Endothelial cell of umbilical vein (primary cell): ENCODE results near the gene PLPP7. TPM values are rescaled to one million over a fixed set of nuclear protein-coding genes. Genes with fewer than 3 reads are reported as not detected.

Source experiments
- BruUV-seq: library from RNA; stranded (reverse); fragments of 400-500 nt; replicated peaks from 2 replicates; lab custom pipeline; 2021; lab: Mats Ljungman, UMichigan
- CTCF ChIA-PET: fragments of 300-600, 350-600 bp; sonication (Branson Sonifier 250); formaldehyde crosslinking; loops from one replicate; lab custom pipeline; 2021; ENCODE audit warnings: antibody characterized with exemption, inconsistent platforms; lab: Charles Lee
- POLR2A ChIA-PET: fragments of 300-600, 350-600 bp; sonication (Branson Sonifier 250); formaldehyde crosslinking; loops from one replicate; lab custom pipeline; 2021; ENCODE audit warnings: antibody characterized with exemption, inconsistent platforms; lab: Charles Lee
- DNase-seq: peaks from one replicate; pipeline ENCODE4 v3.0.0-alpha.2; 2011; ENCODE audit warnings: low read depth, low spot score
- FAIRE-seq: peaks from 2 replicates; lab custom pipeline; 2011; peaks lifted over from hg19 to GRCh38; lab: Jason Lieb, UNC
- H2AFZ ChIP-seq: 2 replicates; pipeline ENCODE4 v1.6.0; 2012; ENCODE audit warnings: low read depth, low read length, control low read depth, inconsistent platforms
- H3K27ac ChIP-seq: 2 replicates; pipeline ENCODE4 v1.5.1; 2011; ENCODE audit warnings: low read depth, mild to moderate bottlenecking, control low read depth, low read length, moderate library complexity; ENCODE audit not compliant: insufficient read depth
- H3K27me3 ChIP-seq, 2 experiments: 2 replicates each; pipeline versions ENCODE4 v1.6.0 to v1.6.1; 2011; ENCODE audit warnings: low read length in 2 of 2, mixed read lengths in 1 of 2; ENCODE audit not compliant: control insufficient read depth in 2 of 2, insufficient read depth in 2 of 2
- H3K36me3 ChIP-seq, 2 experiments: 2 replicates in 1 of 2; 3 replicates in 1 of 2; pipeline ENCODE4 v1.5.1; 2011; ENCODE audit warnings: low read length in 2 of 2, mild to moderate bottlenecking in 1 of 2, moderate library complexity in 1 of 2; ENCODE audit not compliant: control insufficient read depth in 2 of 2, insufficient read depth in 2 of 2; ENCODE audit errors: extremely low read depth in 1 of 2
- H3K4me1 ChIP-seq: 3 replicates; pipeline ENCODE4 v1.5.1; 2011; ENCODE audit warnings: mild to moderate bottlenecking, low read length; ENCODE audit not compliant: control insufficient read depth, insufficient read depth; ENCODE audit errors: extremely low read depth
- H3K4me2 ChIP-seq: 2 replicates; pipeline ENCODE4 v1.6.1; 2011; ENCODE audit warnings: low read length, control low read depth, mixed read lengths; ENCODE audit not compliant: insufficient read depth
- H3K4me3 ChIP-seq, 3 experiments: fragments of 200-600 bp in 1 of 3; sonication (generic), shearing (Covaris generic) in 1 of 3; replicated peaks in 1 of 3; 2 replicates each; pipeline ENCODE4 v1.5.1; 2011 to 2016; ENCODE audit warnings: control low read depth in 3 of 3, low read length in 3 of 3, mild to moderate bottlenecking in 2 of 3, inconsistent platforms in 1 of 3, low read depth in 1 of 3, moderate library complexity in 1 of 3; ENCODE audit not compliant: insufficient read depth in 1 of 3
- H3K79me2 ChIP-seq: 2 replicates; pipeline ENCODE4 v1.6.0; 2012; ENCODE audit warnings: low read length, inconsistent platforms; ENCODE audit not compliant: control insufficient read depth, insufficient read depth
- H3K9ac ChIP-seq: replicated peaks from 2 replicates; pipeline ENCODE3; 2011; ENCODE audit warnings: low read length, control low read depth; ENCODE audit not compliant: insufficient read depth; ENCODE audit errors: extremely low read depth
- H3K9me1 ChIP-seq: replicated peaks from 3 replicates; pipeline ENCODE4 v1.6.0; 2011; ENCODE audit warnings: mild to moderate bottlenecking, low read length; ENCODE audit not compliant: control insufficient read depth, insufficient read depth; ENCODE audit errors: extremely low read depth
- H3K9me3 ChIP-seq: replicated peaks from 2 replicates; pipeline ENCODE4 v1.5.1; 2012; ENCODE audit warnings: low read length, inconsistent platforms; ENCODE audit not compliant: control insufficient read depth, insufficient read depth
- H4K20me1 ChIP-seq: replicated peaks from 2 replicates; pipeline ENCODE3; 2011; ENCODE audit warnings: mild to moderate bottlenecking, low read length; ENCODE audit not compliant: control insufficient read depth, insufficient read depth; ENCODE audit errors: extremely low read depth
- CTCF ChIP-seq, 2 donors: IDR thresholded peaks; 1 replicate in 1 of 2; 2 replicates in 1 of 2; pipeline ENCODE4 v1.5.1; 2011; ENCODE audit warnings: low read length in 2 of 2, mild to moderate bottlenecking in 2 of 2, moderate library complexity in 2 of 2, control low read depth in 1 of 2, inconsistent platforms in 1 of 2, low read depth in 1 of 2; ENCODE audit not compliant: insufficient read depth in 1 of 2; ENCODE audit errors: extremely low read depth in 1 of 2
- EZH2 ChIP-seq: IDR thresholded peaks from 2 replicates; pipeline ENCODE4 v1.6.1; 2012; ENCODE audit warnings: borderline replicate concordance, low read depth, mild to moderate bottlenecking, moderate library complexity, low read length, inconsistent platforms; ENCODE audit not compliant: severe bottlenecking
- FOS ChIP-seq: IDR thresholded peaks from 2 replicates; pipeline ENCODE4 v1.6.1; 2011; ENCODE audit warnings: mild to moderate bottlenecking, low read length, moderate library complexity, borderline replicate concordance; ENCODE audit not compliant: insufficient read depth
- GATA2 ChIP-seq: IDR thresholded peaks from 2 replicates; pipeline ENCODE4 v1.7.0; 2011; ENCODE audit warnings: low read depth, mild to moderate bottlenecking, moderate library complexity, mixed read lengths, low read length; ENCODE audit not compliant: insufficient read length, insufficient read depth
- JUN ChIP-seq: IDR thresholded peaks from 2 replicates; pipeline ENCODE4 v1.6.1; 2011; ENCODE audit warnings: borderline replicate concordance, low read depth; ENCODE audit not compliant: insufficient read length, insufficient read depth
- MAX ChIP-seq: IDR thresholded peaks from 2 replicates; pipeline ENCODE4 v1.6.1; 2011; ENCODE audit not compliant: insufficient read depth, insufficient read length
- MYC ChIP-seq: IDR thresholded peaks from one replicate; pipeline ENCODE4 v1.6.1; 2011; ENCODE audit warnings: mild to moderate bottlenecking, low read depth, low read length
- POLR2A ChIP-seq: IDR thresholded peaks from 2 replicates; pipeline ENCODE4 v1.6.1; 2012; ENCODE audit warnings: low read depth, mild to moderate bottlenecking, control low read depth, low read length
- POLR2AphosphoS5 ChIP-seq: IDR thresholded peaks from 2 replicates; pipeline ENCODE4 v1.6.1; 2012; ENCODE audit warnings: low read depth, mild to moderate bottlenecking, control low read depth, low read length, moderate library complexity; ENCODE audit not compliant: insufficient read depth
- dilution Hi-C: fragments of 300-500 bp; cut with MboI; formaldehyde crosslinking; loops from one replicate; pipeline ENCODE4 v1.15.0; 2019; ENCODE audit warnings: low sequenced_read_pairs; ENCODE audit not compliant: extremely low pct_ligation_motif_present
- intact Hi-C: fragments of 100-400 bp; cut with micrococcal nuclease; formaldehyde crosslinking; loops from one replicate; pipeline ENCODE4 v1.10.0; 2022
- polyA plus RNA-seq, 4 experiments: library from polyadenylated mRNA; depleted of rRNA in 3 of 4; stranded (reverse) in 3 of 4; unstranded in 1 of 4; fragments of >200 nt; gene quantifications; 2 replicates each; pipeline versions ENCODE4 v1.2.1 to v1.2.3, GENCODE V29; 2011 to 2012; ENCODE audit warnings: missing spikeins in 1 of 4
- total RNA-seq: library from RNA; stranded (reverse); gene quantifications from 2 replicates; pipeline ENCODE4 v1.2.3, GENCODE V29; 2021

The PLPP7 gene
- total and polyA plus RNA-seq, 2 donors (not counting 3 experiments of a cell fraction or from before 2014, with no cell fraction given), result 2.1 to 2.7 TPM

- Histone ChIP-seq H3K36me3 (no peaks in the 10 kb centered on the region), H3K4me1 (peaks cover 3% of the 10 kb centered on the region), H4K20me1 (no peaks in the 10 kb centered on the region), H3K4me2 (no peak overlapping the region), H3K4me3 (no peak overlapping the region), H2AFZ (no peak overlapping the region), H3K9me1 (no peaks in the 10 kb centered on the region), H3K27ac (no peak overlapping the region), H3K79me2 (no peaks in the 10 kb centered on the region), H3K9ac (no peak overlapping the region), H3K9me3 (no peaks in the 10 kb centered on the region), H3K27me3 (no peaks in the 10 kb centered on the region)
- ChIA-PET POLR2A (no interaction called here), CTCF (interaction anchor here (0.7 to 1.5 kb wide), 5 partner anchors 13 to 146 kb away, joined by 3 to 4 read pairs (median 3); no protein-coding TSS in a partner anchor)
- no peak for DNase-seq
- BruUV-seq, result no TSS peak
- intact Hi-C loops, result no loop called here
- dilution Hi-C loops, result no loop called here
- TF ChIP-seq EZH2, result no peak
- TF ChIP-seq JUN, result no peak
- TF ChIP-seq FOS, result no peak
- no peak for TF ChIP-seq MYC
- TF ChIP-seq GATA2, result no peak
- TF ChIP-seq POLR2A, result no peak
- no peak for TF ChIP-seq MAX
- no peak for TF ChIP-seq CTCF (IDR thresholded peaks at IDR 0.05; ENCODE audit: extremely low read depth in 1 of 2, insufficient read depth in 1 of 2, low read depth in 1 of 2, low read length in 2 of 2)
- no peak for TF ChIP-seq POLR2AphosphoS5
- FAIRE-seq, result no peak
Measured at GRCh38 chr9:131323629-131324028, 34.1 kb downstream of the PLPP7 start.
